Activated CD4-positive, alpha-beta T cell treated with anti-CD3 and anti-CD28 coated beads for 48 hours (primary cell): ENCODE results near the gene KCTD2.
"Not testable (repeated sequence)": the region's sequence is repeated elsewhere in the genome, so short reads cannot be mapped to it uniquely, and the experiment has no call there.

Experiments
- DNase-seq: peaks from one replicate; pipeline ENCODE4 v3.0.0-alpha.2; 2020

The KCTD2 gene

GRCh38 chr17:75020331-75021110 lies 26.5 kb upstream of the KCTD2 start:
- no peak for DNase-seq

- peak; percentile 60 for DNase-seq
These were observed 22.2 kb upstream of the KCTD2 start for GRCh38 chr17:75024686-75025397.

GRCh38 chr17:75025398-75025734 lies 21.7 kb upstream of the KCTD2 start:
- DNase-seq: not testable (repeated sequence)

GRCh38 chr17:75026650-75027049 lies 20.4 kb upstream of the KCTD2 start:
- not testable (repeated sequence) for DNase-seq

GRCh38 chr17:75030161-75030560 lies 16.9 kb upstream of the KCTD2 start:
- DNase-seq: no peak

GRCh38 chr17:75031972-75032719 lies 14.9 kb upstream of the KCTD2 start:
- DNase-seq: peak; percentile 73

- DNase-seq: no peak
These were observed 14.2 kb upstream of the KCTD2 start for GRCh38 chr17:75032720-75033280.

- peak; percentile 98 for DNase-seq
These were observed 13.4 kb upstream of the KCTD2 start for GRCh38 chr17:75033346-75034235.

GRCh38 chr17:75034236-75034908 lies 12.7 kb upstream of the KCTD2 start:
- peak; percentile 97 for DNase-seq

- DNase-seq: peak; percentile 85
These were observed 10.3 kb upstream of the KCTD2 start for GRCh38 chr17:75036643-75037268.

GRCh38 chr17:75039238-75039637 lies 7.8 kb upstream of the KCTD2 start:
- DNase-seq: no peak

- no peak for DNase-seq
These were observed 5.3 kb upstream of the KCTD2 start for GRCh38 chr17:75041656-75042280.

- not testable (repeated sequence) for DNase-seq
These were observed 3.2 kb upstream of the KCTD2 start for GRCh38 chr17:75043789-75044188.

GRCh38 chr17:75044716-75045115 lies 2.3 kb upstream of the KCTD2 start:
- no peak for DNase-seq

GRCh38 chr17:75045946-75046406 lies 1.0 kb upstream of the KCTD2 start:
- not testable (repeated sequence) for DNase-seq

GRCh38 chr17:75047398-75048098 lies 523 bp downstream of the KCTD2 start:
- DNase-seq: peak; percentile 36

GRCh38 chr17:75048249-75048878 lies 1.3 kb downstream of the KCTD2 start:
- no peak for DNase-seq

GRCh38 chr17:75049057-75049456 lies 2.0 kb downstream of the KCTD2 start:
- DNase-seq: no peak

- no peak for DNase-seq
These were observed 2.7 kb downstream of the KCTD2 start for GRCh38 chr17:75049706-75050105.
